IMR-90 (cell line): ENCODE data around the gene SPPL3. TPM values are rescaled to one million over a fixed set of nuclear protein-coding genes. Genes with fewer than 3 reads are reported as not detected.

Experiments used
- ATAC-seq: fragments of 200-7000 bp; cut with Tn5 transposase; 2 replicates; pipeline ENCODE4 v1.9.1; 2020; ENCODE audit warnings: low read depth, mild to moderate bottlenecking, moderate library complexity
- BruUV-seq: library from RNA; stranded (reverse); fragments of 400-500 nt; replicated peaks from 2 replicates; lab custom pipeline; 2021; lab: Mats Ljungman, UMichigan
- CTCF ChIA-PET: fragments of 300-600 bp; formaldehyde crosslinking; extraction: SDS; loops from one replicate; lab custom pipeline; 2021; ENCODE audit warnings: antibody characterized with exemption; lab: Yijun Ruan, JAX
- POLR2A ChIA-PET: fragments of 300-600 bp; sonication (Branson Sonifier 250); formaldehyde crosslinking; loops from one replicate; lab custom pipeline; 2022; ENCODE audit warnings: antibody characterized with exemption; ENCODE audit not compliant: unreplicated experiment; lab: Charles Lee
- DNase-seq: peaks from one replicate; pipeline ENCODE4 v3.0.0; 2013
- H2AFZ ChIP-seq: replicated peaks from 2 replicates; pipeline ENCODE3; 2013; ENCODE audit warnings: low read length, mild to moderate bottlenecking; ENCODE audit not compliant: poor library complexity
- H2AK5ac ChIP-seq: 2 replicates; pipeline ENCODE4 v1.6.1; 2013; ENCODE audit warnings: low read depth, low read length, inconsistent platforms
- H2AK9ac ChIP-seq: replicated peaks from 2 replicates; pipeline ENCODE3; 2013; ENCODE audit warnings: mild to moderate bottlenecking, low read depth, low read length, moderate library complexity; ENCODE audit not compliant: poor library complexity
- H2BK120ac ChIP-seq: 2 replicates; pipeline ENCODE4 v1.6.1; 2013; ENCODE audit warnings: low read depth, low read length, inconsistent platforms
- H2BK15ac ChIP-seq: 3 replicates; pipeline ENCODE4 v1.6.1; 2013; ENCODE audit warnings: low read depth, low read length, inconsistent platforms
- H2BK20ac ChIP-seq: 2 replicates; pipeline ENCODE4 v1.6.1; 2013; ENCODE audit warnings: low read depth, mild to moderate bottlenecking, inconsistent platforms, low read length, moderate library complexity
- H2BK5ac ChIP-seq: 2 replicates; pipeline ENCODE4 v1.6.1; 2013; ENCODE audit warnings: mild to moderate bottlenecking, low read depth, low read length, inconsistent platforms; ENCODE audit not compliant: poor library complexity, severe bottlenecking
- H3K14ac ChIP-seq: replicated peaks from 2 replicates; pipeline ENCODE4 v1.6.1; 2013; ENCODE audit warnings: low read depth, low read length, inconsistent platforms
- H3K18ac ChIP-seq: 2 replicates; pipeline ENCODE4 v1.6.1; 2013; ENCODE audit warnings: low read depth, low read length, control low read depth
- H3K23ac ChIP-seq: 2 replicates; pipeline ENCODE4 v1.6.1; 2013; ENCODE audit warnings: low read depth, low read length, inconsistent platforms
- H3K27ac ChIP-seq: 2 replicates; pipeline ENCODE4 v1.5.1; 2013; ENCODE audit warnings: mild to moderate bottlenecking, control low read depth, low read length; ENCODE audit not compliant: insufficient read depth
- H3K27me3 ChIP-seq: 2 replicates; pipeline ENCODE4 v1.6.1; 2013; ENCODE audit warnings: low read length; ENCODE audit not compliant: control insufficient read depth, insufficient read depth
- H3K36me3 ChIP-seq: 2 replicates; pipeline ENCODE4 v1.6.1; 2013; ENCODE audit warnings: low read length, mixed read lengths; ENCODE audit not compliant: control insufficient read depth, insufficient read depth
- H3K4ac ChIP-seq: 2 replicates; pipeline ENCODE4 v1.6.1; 2013; ENCODE audit warnings: low read depth, low read length, inconsistent platforms
- H3K4me1 ChIP-seq: 2 replicates; pipeline ENCODE4 v1.6.1; 2013; ENCODE audit warnings: low read length, mixed read lengths; ENCODE audit not compliant: control insufficient read depth, insufficient read depth
- H3K4me2 ChIP-seq: 2 replicates; pipeline ENCODE4 v1.6.1; 2013; ENCODE audit warnings: low read depth, mild to moderate bottlenecking, control low read depth, low read length, moderate library complexity
- H3K4me3 ChIP-seq: 2 replicates; pipeline ENCODE4 v1.5.1; 2013; ENCODE audit warnings: low read depth, mild to moderate bottlenecking, control low read depth, low read length, moderate library complexity; ENCODE audit not compliant: insufficient read depth
- H3K56ac ChIP-seq: 2 replicates; pipeline ENCODE4 v1.6.1; 2013; ENCODE audit warnings: low read length, inconsistent platforms; ENCODE audit not compliant: insufficient read depth; ENCODE audit errors: extremely low read depth
- H3K79me1 ChIP-seq, 2 experiments: 2 replicates each; pipeline ENCODE4 v1.6.1; 2013; ENCODE audit warnings: low read length in 2 of 2, inconsistent platforms in 1 of 2, low read depth in 1 of 2
- H3K9ac ChIP-seq: 2 replicates; pipeline ENCODE4 v1.6.1; 2013; ENCODE audit warnings: low read depth, low read length, control low read depth
- H3K9me1 ChIP-seq: 2 replicates; pipeline ENCODE4 v1.6.1; 2013; ENCODE audit warnings: low read length, inconsistent platforms; ENCODE audit not compliant: insufficient read depth
- H3K9me3 ChIP-seq: 2 replicates; pipeline ENCODE4 v1.6.1; 2013; ENCODE audit warnings: low read length; ENCODE audit not compliant: control insufficient read depth, insufficient read depth
- H4K20me1 ChIP-seq: 2 replicates; pipeline ENCODE4 v1.6.1; 2013; ENCODE audit warnings: low read length, inconsistent platforms; ENCODE audit not compliant: insufficient read depth
- H4K5ac ChIP-seq: 2 replicates; pipeline ENCODE4 v1.6.1; 2013; ENCODE audit warnings: mild to moderate bottlenecking, low read depth, low read length, control low read depth
- H4K8ac ChIP-seq, 2 experiments: 2 replicates each; pipeline ENCODE4 v1.6.1; 2013; ENCODE audit warnings: low read depth in 2 of 2, low read length in 2 of 2, control low read depth in 1 of 2, inconsistent platforms in 1 of 2
- H4K91ac ChIP-seq: 2 replicates; pipeline ENCODE4 v1.6.1; 2013; ENCODE audit warnings: low read depth, low read length, inconsistent platforms; ENCODE audit not compliant: insufficient read depth
- BHLHE40 ChIP-seq: fragments of 150-350 bp; IDR thresholded peaks from 2 replicates; pipeline ENCODE4 v1.6.1; 2016; ENCODE audit warnings: mild to moderate bottlenecking, low read depth, low read length
- CEBPB ChIP-seq: IDR thresholded peaks from 2 replicates; pipeline ENCODE4 v1.6.1; 2012; ENCODE audit warnings: low read depth, low read length, improper control_type of control experiment
- CHD1 ChIP-seq: IDR thresholded peaks from 2 replicates; pipeline ENCODE4 v1.6.1; 2012; ENCODE audit warnings: low read depth, low read length, improper control_type of control experiment
- CTCF ChIP-seq: conservative IDR thresholded peaks from 2 replicates; pipeline ENCODE4 v1.5.1; 2012; ENCODE audit warnings: mild to moderate bottlenecking, low read depth, low read length, improper control_type of control experiment
- ELK1 ChIP-seq: fragments of 150-350 bp; IDR thresholded peaks from 2 replicates; pipeline ENCODE4 v1.6.1; 2016; ENCODE audit warnings: low read depth, mild to moderate bottlenecking, low read length, moderate library complexity, borderline replicate concordance
- FOS ChIP-seq: fragments of 150-350 bp; IDR thresholded peaks from 2 replicates; pipeline ENCODE4 v1.6.1; 2016; ENCODE audit warnings: low read depth, low read length
- MAFK ChIP-seq: IDR thresholded peaks from 2 replicates; pipeline ENCODE4 v1.6.1; 2012; ENCODE audit warnings: low read depth, low read length, improper control_type of control experiment
- MAZ ChIP-seq: IDR thresholded peaks from 2 replicates; pipeline ENCODE4 v1.6.1; 2012; ENCODE audit warnings: low read depth, mild to moderate bottlenecking, low read length, improper control_type of control experiment, moderate library complexity, borderline replicate concordance
- MXI1 ChIP-seq: IDR thresholded peaks from 2 replicates; pipeline ENCODE4 v1.6.1; 2012; ENCODE audit warnings: low read depth, mild to moderate bottlenecking, low read length, moderate library complexity, borderline replicate concordance
- NFE2L2 ChIP-seq: fragments of 150-350 bp; IDR thresholded peaks from 2 replicates; pipeline ENCODE4 v1.6.1; 2016; ENCODE audit warnings: low read depth, mild to moderate bottlenecking, low read length
- POLR2A ChIP-seq: IDR thresholded peaks from 2 replicates; pipeline ENCODE4 v1.6.1; 2012; ENCODE audit warnings: mild to moderate bottlenecking, low read depth, low read length
- RAD21 ChIP-seq: IDR thresholded peaks from 2 replicates; pipeline ENCODE4 v1.6.1; 2012; ENCODE audit warnings: low read length, improper control_type of control experiment
- RCOR1 ChIP-seq: IDR thresholded peaks from 2 replicates; pipeline ENCODE4 v1.6.1; 2012; ENCODE audit warnings: mild to moderate bottlenecking, low read length, improper control_type of control experiment; ENCODE audit not compliant: insufficient replicate concordance
- SMC3 ChIP-seq: fragments of 150-350 bp; IDR thresholded peaks from 2 replicates; pipeline ENCODE4 v1.6.1; 2016; ENCODE audit warnings: low read depth, mild to moderate bottlenecking, antibody characterized with exemption, low read length, moderate library complexity
- USF2 ChIP-seq: fragments of 150-350 bp; IDR thresholded peaks from 2 replicates; pipeline ENCODE4 v1.6.1; 2017; ENCODE audit warnings: mild to moderate bottlenecking, antibody characterized with exemption, low read length, low read depth
- WGBS, 2 experiments: methylation state at CpG; one replicate each; pipeline versions ENCODE4 v1.1.5 to v1.1.7; 2013; ENCODE audit warnings: missing lambda C conversion rate in 2 of 2; ENCODE audit not compliant: insufficient read length in 1 of 2; ENCODE audit errors: extremely low coverage in 2 of 2; 5-methylcytosine and 5-hydroxymethylcytosine counted together
- dilution Hi-C: fragments of 300-500 bp; cut with HindIII; formaldehyde crosslinking; loops from one replicate; pipeline ENCODE4 v1.14.3; 2018; ENCODE audit warnings: low sequenced_read_pairs; ENCODE audit not compliant: unreplicated experiment
- in situ Hi-C: fragments of 300-500 bp; cut with MboI; formaldehyde crosslinking; loops from 3 replicates; pipeline ENCODE4 v1.14.3; 2019; ENCODE audit warnings: low sequenced_read_pairs, inconsistent platforms, mixed read lengths
- intact Hi-C: fragments of 100-400 bp; cut with micrococcal nuclease; formaldehyde crosslinking; loops from 2 replicates; pipeline ENCODE4 v1.10.0; 2022
- polyA plus RNA-seq, 3 experiments: library from polyadenylated mRNA; depleted of rRNA; stranded (reverse); fragments of >200 nt; gene quantifications; 2 replicates each; pipeline ENCODE4 v1.2.3, GENCODE V29; 2012; ENCODE audit warnings: low replicate concordance in 1 of 3
- total RNA-seq: library from RNA; depleted of rRNA; stranded (reverse); fragments of >200 nt; gene quantifications from 2 replicates; pipeline ENCODE4 v1.2.3, GENCODE V29; 2012

The SPPL3 gene
- total and polyA plus RNA-seq, 2 of the 4 experiments (the other 2 are of a cell fraction), result 1.6 to 18.0 TPM

- Histone ChIP-seq H3K9ac (no peak overlapping the region), H3K18ac (no peak overlapping the region), H3K9me1 (peaks cover 21% of the 10 kb centered on the region; the same call in 1 of the 2 replicates), H3K36me3 (peaks cover 7% of the 10 kb centered on the region; the same call in 1 of the 2 replicates), H3K27me3 (no peaks in the 10 kb centered on the region), H4K20me1 (peaks cover 16% of the 10 kb centered on the region; the same call in 1 of the 2 replicates), H3K14ac (no peak overlapping the region), H2AK5ac (no peak overlapping the region), H3K27ac (no peak overlapping the region), H3K4me2 (no peak overlapping the region), H3K79me1 (peaks cover 0 to 17% of the 10 kb centered on the region in 2 experiments; a peak in 1 of 4 replicates), H4K8ac (no peak overlapping the region), H2AK9ac (no peak overlapping the region), H3K4ac (no peak overlapping the region), H2BK20ac (no peak overlapping the region), H2AFZ (no peak overlapping the region), H2BK5ac (no peak overlapping the region), H3K4me1 (peaks cover 11% of the 10 kb centered on the region), H3K56ac (no peak overlapping the region), H4K5ac (no peak overlapping the region), H4K91ac (no peak overlapping the region), H3K9me3 (no peaks in the 10 kb centered on the region), H2BK120ac (no peak overlapping the region), H2BK15ac (no peak overlapping the region), H3K23ac (no peak overlapping the region), H3K4me3 (no peak overlapping the region)
- intact Hi-C loops, result no loop called here
- ATAC-seq (no peak), DNase-seq (no peak)
- BruUV-seq, result no TSS peak
- no CpG with 5 or more reads among the region's 7 CpGs for WGBS, 2 experiments
- dilution Hi-C loops, result no loop called here
- no peak for TF ChIP-seq RCOR1
- TF ChIP-seq CHD1, result no peak
- no peak for TF ChIP-seq RAD21
- no peak for TF ChIP-seq MAFK
- no peak for TF ChIP-seq MAZ
- TF ChIP-seq NFE2L2, result no peak
- no peak for TF ChIP-seq MXI1
- TF ChIP-seq CTCF, result no peak
- TF ChIP-seq SMC3, result no peak
- TF ChIP-seq CEBPB, result no peak
- TF ChIP-seq BHLHE40, result no peak
- no peak for TF ChIP-seq POLR2A
- no peak for TF ChIP-seq USF2
- no peak for TF ChIP-seq ELK1
- no peak for TF ChIP-seq FOS
- in situ Hi-C loops, result no loop called here
- ChIA-PET POLR2A (no interaction called here), CTCF (no interaction called here)
Observed at GRCh38 chr12:120774169-120774916, 129.8 kb downstream of the SPPL3 start.
